ENCODE results near the gene BANF2.

DNA sequence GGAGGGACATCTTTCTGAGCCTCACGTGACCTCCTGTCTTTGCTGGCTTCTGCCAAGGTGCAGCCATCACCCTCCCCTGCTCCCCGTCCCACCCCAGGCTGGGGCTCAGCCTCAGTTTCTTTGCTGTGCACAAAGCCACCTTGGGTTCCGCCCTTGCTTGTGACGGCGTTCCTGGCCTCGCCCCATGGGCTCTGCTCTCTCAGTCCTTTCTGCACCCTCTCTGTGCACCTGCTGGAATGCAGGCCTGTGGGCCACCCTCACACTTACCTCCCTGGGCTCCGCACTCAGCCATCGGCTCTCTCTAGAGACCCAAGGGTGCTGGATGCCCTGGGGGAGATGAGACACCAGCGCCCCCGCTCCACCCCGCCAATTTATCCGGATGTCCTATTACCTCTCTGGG, 28.3 kb downstream of the BANF2 start:
- TF ChIP-seq, protein P1, sequence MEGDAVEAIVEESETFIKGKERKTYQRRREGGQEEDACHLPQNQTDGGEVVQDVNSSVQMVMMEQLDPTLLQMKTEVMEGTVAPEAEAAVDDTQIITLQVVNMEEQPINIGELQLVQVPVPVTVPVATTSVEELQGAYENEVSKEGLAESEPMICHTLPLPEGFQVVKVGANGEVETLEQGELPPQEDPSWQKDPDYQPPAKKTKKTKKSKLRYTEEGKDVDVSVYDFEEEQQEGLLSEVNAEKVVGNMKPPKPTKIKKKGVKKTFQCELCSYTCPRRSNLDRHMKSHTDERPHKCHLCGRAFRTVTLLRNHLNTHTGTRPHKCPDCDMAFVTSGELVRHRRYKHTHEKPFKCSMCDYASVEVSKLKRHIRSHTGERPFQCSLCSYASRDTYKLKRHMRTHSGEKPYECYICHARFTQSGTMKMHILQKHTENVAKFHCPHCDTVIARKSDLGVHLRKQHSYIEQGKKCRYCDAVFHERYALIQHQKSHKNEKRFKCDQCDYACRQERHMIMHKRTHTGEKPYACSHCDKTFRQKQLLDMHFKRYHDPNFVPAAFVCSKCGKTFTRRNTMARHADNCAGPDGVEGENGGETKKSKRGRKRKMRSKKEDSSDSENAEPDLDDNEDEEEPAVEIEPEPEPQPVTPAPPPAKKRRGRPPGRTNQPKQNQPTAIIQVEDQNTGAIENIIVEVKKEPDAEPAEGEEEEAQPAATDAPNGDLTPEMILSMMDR (IDR thresholded peaks at IDR 0.05; ENCODE audit: low read depth, low read length) = no peak
- TF ChIP-seq POLR2A (IDR thresholded peaks at IDR 0.05; ENCODE audit: extremely low read depth, insufficient read length) = no peak
